Cardiac muscle cell (in vitro differentiated cells and primary cell): ENCODE data around the gene EFNA5. TPM values are rescaled to one million over a fixed set of nuclear protein-coding genes. Genes with fewer than 3 reads are reported as not detected.

ENCODE experiments used
- DNase-seq, 2 donors: peaks; one replicate each; pipeline versions ENCODE4 v3.0.0 to v3.0.0-alpha.2; 2010 to 2017; ENCODE audit warnings: low read depth in 1 of 2, low spot score in 1 of 2
- H3K27ac ChIP-seq: fragments of 200-600 bp; sonication (generic); 2 replicates; pipeline ENCODE4 v1.5.1; 2016
- H3K27me3 ChIP-seq: fragments of 200-600 bp; sonication (generic); 2 replicates; pipeline ENCODE4 v1.6.0; 2016; ENCODE audit warnings: control low read depth
- H3K36me3 ChIP-seq: fragments of 200-600 bp; sonication (generic); 2 replicates; pipeline ENCODE4 v1.5.1; 2016; ENCODE audit warnings: control low read depth
- H3K4me1 ChIP-seq: fragments of 200-600 bp; sonication (generic); 2 replicates; pipeline ENCODE4 v1.8.1; 2017; ENCODE audit warnings: low read depth, mild to moderate bottlenecking, mixed run types
- H3K4me3 ChIP-seq: fragments of 200-600 bp; sonication (generic); 2 replicates; pipeline ENCODE4 v1.5.1; 2016; ENCODE audit warnings: mild to moderate bottlenecking
- H3K9me3 ChIP-seq: fragments of 200-600 bp; sonication (generic); 2 replicates; pipeline ENCODE4 v1.5.1; 2017; ENCODE audit warnings: low read depth, mild to moderate bottlenecking, control low read depth
- CTCF ChIP-seq: IDR thresholded peaks from 2 replicates; pipeline ENCODE4 v1.5.1; 2012; ENCODE audit warnings: low read depth, mild to moderate bottlenecking, low read length
- polyA plus RNA-seq: library from polyadenylated mRNA; unstranded; fragments of >200 nt; fragmentation: Nextera tagmentation; extraction: Ambion mirVana; gene quantifications from 2 replicates; pipeline ENCODE4 v1.2.1, GENCODE V29; 2016
- total RNA-seq: library from RNA; depleted of rRNA; stranded (reverse); fragments of >200 nt; gene quantifications from 2 replicates; pipeline ENCODE4 v1.2.3, GENCODE V29; 2016

The EFNA5 gene
- total and polyA plus RNA-seq, 2 experiments from 2014 or later = 4.5 to 12.0 TPM

- Histone ChIP-seq H3K4me1 (peaks cover 5% of the 10 kb centered on the region), H3K27me3 (no peaks in the 10 kb centered on the region), H3K27ac (no peak overlapping the region), H3K4me3 (no peak overlapping the region), H3K9me3 (no peaks in the 10 kb centered on the region), H3K36me3 (no peaks in the 10 kb centered on the region)
- no peak for DNase-seq
- TF ChIP-seq CTCF = no peak
These were observed 17.7 kb downstream of the EFNA5 start for GRCh38 chr5:107652839-107653607.

GRCh38 chr5:107652408-107652807, 18.3 kb downstream of the EFNA5 start:
- Histone ChIP-seq H3K4me1 (peaks cover 5% of the 10 kb centered on the region), H3K27ac (no peak overlapping the region), H3K4me3 (no peak overlapping the region), H3K36me3 (no peaks in the 10 kb centered on the region), H3K9me3 (no peaks in the 10 kb centered on the region), H3K27me3 (no peaks in the 10 kb centered on the region)
- no peak for DNase-seq
- TF ChIP-seq CTCF = no peak

GRCh38 chr5:107651325-107651724, 19.4 kb downstream of the EFNA5 start:
- Histone ChIP-seq H3K27me3 (no peaks in the 10 kb centered on the region), H3K27ac (no peak overlapping the region), H3K4me3 (no peak overlapping the region), H3K36me3 (no peaks in the 10 kb centered on the region), H3K9me3 (no peaks in the 10 kb centered on the region), H3K4me1 (peaks cover 5% of the 10 kb centered on the region)
- DNase-seq = no peak
- no peak for TF ChIP-seq CTCF

GRCh38 chr5:107646418-107646817, 24.3 kb downstream of the EFNA5 start:
- Histone ChIP-seq H3K36me3 (no peaks in the 10 kb centered on the region), H3K27ac (no peak overlapping the region), H3K27me3 (no peaks in the 10 kb centered on the region), H3K4me3 (no peak overlapping the region), H3K9me3 (no peaks in the 10 kb centered on the region), H3K4me1 (no peaks in the 10 kb centered on the region)
- no peak for TF ChIP-seq CTCF
- no peak for DNase-seq

GRCh38 chr5:107640568-107640967, 30.2 kb downstream of the EFNA5 start:
- no peak for DNase-seq
- Histone ChIP-seq H3K27ac (no peak overlapping the region), H3K4me1 (no peaks in the 10 kb centered on the region), H3K27me3 (no peaks in the 10 kb centered on the region), H3K9me3 (no peaks in the 10 kb centered on the region), H3K36me3 (no peaks in the 10 kb centered on the region), H3K4me3 (no peak overlapping the region)
- TF ChIP-seq CTCF = no peak
